Measurements from ENCODE around the gene FZR1.

The FZR1 gene

DNA sequence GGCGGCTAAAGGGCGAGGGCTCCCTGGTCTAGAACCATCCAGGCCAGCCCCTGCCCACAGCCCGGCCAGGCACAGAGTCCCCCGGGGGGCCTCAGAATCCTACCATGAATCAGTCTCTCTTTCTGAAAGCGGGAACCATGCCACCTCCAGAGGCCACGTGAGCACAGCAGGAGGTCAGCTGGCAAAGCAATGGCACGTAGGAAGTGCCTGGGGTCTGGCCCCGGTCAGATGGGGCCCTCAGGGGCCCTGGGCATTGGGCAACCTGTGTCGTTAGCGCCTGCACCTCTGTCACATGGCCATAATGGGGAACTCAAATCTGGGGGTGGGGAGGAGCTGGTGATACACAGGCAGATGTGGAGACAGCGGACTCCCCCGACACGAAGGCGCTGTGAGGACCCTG, 42.5 kb downstream of the FZR1 start:
- no peak overlapping the region for H2AK5ac ChIP-seq (ENCODE audit: low read length)
- WGBS (ENCODE audit: extremely low coverage, insufficient coverage, low lambda C conversion rate) = no CpG with 5 or more reads among the region's 14 CpGs

DNA sequence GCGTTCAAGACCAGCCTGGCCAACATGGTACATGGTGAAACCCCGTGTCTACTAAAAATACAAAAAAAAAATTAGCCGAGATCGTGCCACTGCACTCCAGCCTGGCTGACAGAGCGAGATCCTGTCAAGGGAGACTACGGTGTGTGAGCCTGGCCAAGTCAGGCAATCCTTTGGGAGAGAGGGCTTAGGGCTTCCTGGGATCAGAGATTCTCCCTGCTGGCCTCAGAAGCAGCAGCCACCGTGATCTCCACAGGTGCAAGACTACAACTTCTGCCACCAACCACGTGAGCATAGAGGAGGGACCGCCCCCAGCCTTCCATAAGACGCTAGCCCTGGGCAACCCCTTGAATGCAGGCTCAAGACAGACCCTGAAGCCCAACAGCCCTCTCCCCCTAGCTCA, 43.7 kb downstream of the FZR1 start:
- Histone ChIP-seq H3K56ac (ENCODE audit: low read length) (no peak overlapping the region), H3K4me2 (ENCODE audit: low read length) (no peak overlapping the region), H2BK15ac (replicated peaks; ENCODE audit: low read depth) (no peak overlapping the region), H3K79me1 (ENCODE audit: low read length) (no peaks in the 10 kb centered on the region), H3K23ac (ENCODE audit: low read length) (no peak overlapping the region), H3K27ac (ENCODE audit: low read depth, low read length) (no peak overlapping the region), H4K5ac (ENCODE audit: low read length) (no peak overlapping the region), H3K36me3 (ENCODE audit: control insufficient read depth, insufficient read depth, low read length) (peaks cover 3% of the 10 kb centered on the region), H4K8ac (ENCODE audit: low read depth, low read length) (no peak overlapping the region), H3K27me3 (ENCODE audit: insufficient read depth, low read length, poor library complexity) (no peaks in the 10 kb centered on the region), H3K4me1 (ENCODE audit: control insufficient read depth, low read depth, low read length) (no peaks in the 10 kb centered on the region), H2AK5ac (ENCODE audit: low read length) (no peak overlapping the region), H3K79me2 (ENCODE audit: control insufficient read depth, insufficient read depth, low read length) (no peaks in the 10 kb centered on the region), H3K4ac (ENCODE audit: low read depth, low read length) (no peak overlapping the region), H3K9ac (ENCODE audit: low read length) (no peak overlapping the region), H3K18ac (ENCODE audit: low read length) (no peak overlapping the region), H3K4me3 (ENCODE audit: low read length) (no peak overlapping the region), H2BK120ac (ENCODE audit: low read depth, low read length) (no peak overlapping the region), H2BK5ac (ENCODE audit: low read length) (no peak overlapping the region)
- WGBS (ENCODE audit: extremely low coverage, insufficient coverage, low lambda C conversion rate) = no CpG with 5 or more reads among the region's 10 CpGs
- no peak for DNase-seq

More for the DNA sequence above, 42.5 kb downstream of the FZR1 start:
- H2BK15ac ChIP-seq (replicated peaks; ENCODE audit: low read depth) = no peak overlapping the region
- no peak overlapping the region for H3K23ac ChIP-seq (ENCODE audit: low read length)
- no peak overlapping the region for H3K4me2 ChIP-seq (ENCODE audit: low read length)
- H3K27me3 ChIP-seq (ENCODE audit: insufficient read depth, low read length, poor library complexity) = no peaks in the 10 kb centered on the region
- peaks cover 3% of the 10 kb centered on the region for H3K36me3 ChIP-seq (ENCODE audit: control insufficient read depth, insufficient read depth, low read length)
- H3K4me1 ChIP-seq (ENCODE audit: control insufficient read depth, low read depth, low read length) = no peaks in the 10 kb centered on the region
- no peak overlapping the region for H4K5ac ChIP-seq (ENCODE audit: low read length)
- no peak overlapping the region for H3K18ac ChIP-seq (ENCODE audit: low read length)
- no peak overlapping the region for H3K4me3 ChIP-seq (ENCODE audit: low read length)
- no peak overlapping the region for H3K9ac ChIP-seq (ENCODE audit: low read length)
- no peak overlapping the region for H2BK5ac ChIP-seq (ENCODE audit: low read length)
- H3K79me2 ChIP-seq (ENCODE audit: control insufficient read depth, insufficient read depth, low read length) = no peaks in the 10 kb centered on the region
- no peak overlapping the region for H3K4ac ChIP-seq (ENCODE audit: low read depth, low read length)
- H3K79me1 ChIP-seq (ENCODE audit: low read length) = no peaks in the 10 kb centered on the region
- DNase-seq = no peak
- no peak overlapping the region for H3K27ac ChIP-seq (ENCODE audit: low read depth, low read length)
- no peak overlapping the region for H2BK120ac ChIP-seq (ENCODE audit: low read depth, low read length)
- no peak overlapping the region for H3K56ac ChIP-seq (ENCODE audit: low read length)
- no peak overlapping the region for H4K8ac ChIP-seq (ENCODE audit: low read depth, low read length)

DNA sequence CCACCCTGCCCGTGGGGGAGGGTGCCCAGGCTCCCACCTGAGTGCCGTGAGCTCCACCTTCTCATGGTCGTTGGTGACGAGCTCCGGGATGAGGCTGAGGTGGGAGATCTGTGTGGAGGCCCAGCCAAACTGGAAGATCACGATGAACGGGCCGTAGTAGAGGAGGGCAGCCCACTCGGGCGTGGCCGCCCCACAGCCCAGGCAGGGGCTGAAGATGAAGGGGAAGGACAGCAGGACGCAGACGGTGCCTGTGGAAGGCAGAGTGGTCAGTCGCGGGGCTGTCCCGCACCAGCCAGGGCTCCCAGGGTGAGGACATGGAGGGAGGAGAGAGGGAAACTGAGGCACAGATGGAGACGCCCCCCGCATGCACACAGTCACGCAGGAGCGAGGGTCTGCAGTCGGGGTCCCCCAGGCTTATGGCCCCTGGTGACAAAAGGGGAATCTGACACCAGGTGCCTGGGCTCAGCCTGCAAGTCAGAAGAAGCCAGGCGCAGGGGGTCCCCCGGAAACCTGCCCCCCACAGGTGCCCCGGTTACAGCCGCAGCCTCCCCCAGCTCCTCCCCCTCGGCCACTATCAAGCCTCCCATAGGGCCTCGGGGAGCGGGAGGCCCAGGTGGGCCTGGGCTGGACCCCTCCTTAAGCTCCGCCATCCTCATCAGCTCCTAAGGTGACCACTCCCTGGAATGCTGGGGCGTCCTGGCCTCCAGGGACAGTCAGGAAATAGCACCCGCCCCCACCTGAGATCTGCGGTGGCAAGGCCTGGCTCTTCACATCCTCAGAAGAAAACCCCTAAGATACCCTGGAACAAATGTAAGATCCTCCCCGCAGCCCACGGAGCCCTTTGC, 45.1 kb downstream of the FZR1 start:
- H3K18ac ChIP-seq (ENCODE audit: low read length) = no peak overlapping the region
- H3K9ac ChIP-seq (ENCODE audit: low read length) = no peak overlapping the region
- no peak overlapping the region for H3K4me3 ChIP-seq (ENCODE audit: low read length)
- no peak overlapping the region for H3K4me2 ChIP-seq (ENCODE audit: low read length)
- peaks cover 3% of the 10 kb centered on the region for H3K36me3 ChIP-seq (ENCODE audit: control insufficient read depth, insufficient read depth, low read length)
- no peak overlapping the region for H3K56ac ChIP-seq (ENCODE audit: low read length)
- H2BK15ac ChIP-seq (replicated peaks; ENCODE audit: low read depth) = no peak overlapping the region
- no peak overlapping the region for H2BK5ac ChIP-seq (ENCODE audit: low read length)
- H4K5ac ChIP-seq (ENCODE audit: low read length) = no peak overlapping the region
- no peak overlapping the region for H2BK120ac ChIP-seq (ENCODE audit: low read depth, low read length)
- H3K79me1 ChIP-seq (ENCODE audit: low read length) = peaks cover 2% of the 10 kb centered on the region
- no peak overlapping the region for H2AK5ac ChIP-seq (ENCODE audit: low read length)
- H3K79me2 ChIP-seq (ENCODE audit: control insufficient read depth, insufficient read depth, low read length) = no peaks in the 10 kb centered on the region
- no peak overlapping the region for H3K4ac ChIP-seq (ENCODE audit: low read depth, low read length)
- no CpG with 5 or more reads among the region's 34 CpGs for WGBS (ENCODE audit: extremely low coverage, insufficient coverage, low lambda C conversion rate)
- no peak for DNase-seq
- no peaks in the 10 kb centered on the region for H3K4me1 ChIP-seq (ENCODE audit: control insufficient read depth, low read depth, low read length)
- H3K23ac ChIP-seq (ENCODE audit: low read length) = no peak overlapping the region
- H4K8ac ChIP-seq (ENCODE audit: low read depth, low read length) = no peak overlapping the region
- no peak overlapping the region for H3K27ac ChIP-seq (ENCODE audit: low read depth, low read length)
- H3K27me3 ChIP-seq (ENCODE audit: insufficient read depth, low read length, poor library complexity) = no peaks in the 10 kb centered on the region

DNA sequence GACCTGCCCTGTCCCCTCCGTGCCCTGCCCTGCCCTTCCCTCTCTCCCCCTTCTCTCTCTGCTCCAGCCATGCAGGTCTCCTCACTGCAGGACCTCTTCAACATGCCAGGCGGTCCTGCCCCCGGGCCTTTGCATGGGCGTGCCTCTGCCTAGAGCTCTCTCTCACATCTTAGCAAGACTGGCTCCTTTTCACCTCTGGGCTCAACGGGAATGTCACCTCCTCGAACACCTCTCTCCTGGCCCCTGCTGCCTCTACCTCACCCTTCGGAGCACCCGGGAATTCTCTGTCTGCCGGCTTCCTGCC, 45.6 kb downstream of the FZR1 start:
- H3K18ac ChIP-seq (ENCODE audit: low read length) = no peak overlapping the region
- H2AK5ac ChIP-seq (ENCODE audit: low read length) = no peak overlapping the region
- H4K5ac ChIP-seq (ENCODE audit: low read length) = no peak overlapping the region
- WGBS (ENCODE audit: extremely low coverage, insufficient coverage, low lambda C conversion rate) = no CpG with 5 or more reads among the region's 9 CpGs
- no peaks in the 10 kb centered on the region for H3K79me2 ChIP-seq (ENCODE audit: control insufficient read depth, insufficient read depth, low read length)
- H3K9ac ChIP-seq (ENCODE audit: low read length) = no peak overlapping the region
- no peaks in the 10 kb centered on the region for H3K4me1 ChIP-seq (ENCODE audit: control insufficient read depth, low read depth, low read length)
- no peak overlapping the region for H2BK120ac ChIP-seq (ENCODE audit: low read depth, low read length)
- no peak overlapping the region for H2BK15ac ChIP-seq (replicated peaks; ENCODE audit: low read depth)
- H3K4me2 ChIP-seq (ENCODE audit: low read length) = no peak overlapping the region
- no peak overlapping the region for H3K27ac ChIP-seq (ENCODE audit: low read depth, low read length)
- no peak overlapping the region for H3K23ac ChIP-seq (ENCODE audit: low read length)
- no peak overlapping the region for H2BK5ac ChIP-seq (ENCODE audit: low read length)
- no peak for DNase-seq
- H3K27me3 ChIP-seq (ENCODE audit: insufficient read depth, low read length, poor library complexity) = no peaks in the 10 kb centered on the region
- peaks cover 6% of the 10 kb centered on the region for H3K79me1 ChIP-seq (ENCODE audit: low read length)
- H3K4me3 ChIP-seq (ENCODE audit: low read length) = no peak overlapping the region
- no peak overlapping the region for H4K8ac ChIP-seq (ENCODE audit: low read depth, low read length)
- no peak overlapping the region for H3K56ac ChIP-seq (ENCODE audit: low read length)
- H3K36me3 ChIP-seq (ENCODE audit: control insufficient read depth, insufficient read depth, low read length) = peaks cover 3% of the 10 kb centered on the region
- H3K4ac ChIP-seq (ENCODE audit: low read depth, low read length) = no peak overlapping the region

DNA sequence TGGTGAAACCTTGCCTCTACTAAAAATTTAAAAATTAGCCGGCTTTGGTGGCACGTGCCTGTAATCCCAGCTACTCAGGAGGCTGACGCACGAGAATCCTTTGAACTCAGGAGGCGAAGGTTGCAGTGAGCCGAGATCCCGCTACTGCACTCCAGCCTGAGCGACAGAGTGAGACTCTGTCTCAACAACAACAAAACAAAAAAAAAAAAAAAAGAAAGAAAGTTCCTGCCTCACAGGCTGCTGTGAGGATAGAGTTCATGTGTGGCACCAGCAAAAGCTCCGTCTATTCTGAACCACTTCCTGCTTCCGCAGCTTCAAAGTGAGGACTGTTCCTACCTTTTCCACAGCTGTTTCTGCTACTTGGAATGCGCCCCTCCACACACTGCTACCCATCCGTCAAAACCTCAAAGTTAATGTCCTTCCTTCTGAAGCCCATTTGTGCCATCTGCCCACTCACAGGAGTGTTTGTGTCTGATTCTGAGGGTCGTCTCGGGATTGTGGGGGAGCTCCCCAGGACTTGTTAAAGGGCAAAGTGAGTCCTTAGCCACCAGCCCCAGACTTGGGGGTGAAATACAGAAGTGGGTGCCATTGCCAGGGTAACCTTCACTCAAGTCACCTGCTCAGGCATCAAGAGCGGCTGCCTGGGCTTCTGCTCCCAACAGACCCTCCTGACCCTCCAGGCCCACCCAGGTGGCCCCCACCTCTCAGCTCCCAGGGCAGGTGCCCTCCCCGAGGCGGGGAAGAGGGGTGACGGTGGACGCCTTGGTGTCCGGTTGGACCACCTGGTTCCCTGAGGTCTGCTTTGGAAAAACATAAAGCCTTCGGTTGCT, 48.4 kb downstream of the FZR1 start:
- WGBS (ENCODE audit: extremely low coverage, insufficient coverage, low lambda C conversion rate) = no CpG with 5 or more reads among the region's 21 CpGs

More for the DNA sequence above, 48.4 kb downstream of the FZR1 start:
- Histone ChIP-seq H3K23ac (ENCODE audit: low read length) (no peak overlapping the region), H4K8ac (ENCODE audit: low read depth, low read length) (no peak overlapping the region), H2BK120ac (ENCODE audit: low read depth, low read length) (no peak overlapping the region), H3K4me2 (ENCODE audit: low read length) (no peak overlapping the region), H2AK5ac (ENCODE audit: low read length) (no peak overlapping the region), H2BK15ac (replicated peaks; ENCODE audit: low read depth) (no peak overlapping the region), H3K27me3 (ENCODE audit: insufficient read depth, low read length, poor library complexity) (no peaks in the 10 kb centered on the region), H3K79me1 (ENCODE audit: low read length) (peaks cover 6% of the 10 kb centered on the region), H4K5ac (ENCODE audit: low read length) (no peak overlapping the region), H3K79me2 (ENCODE audit: control insufficient read depth, insufficient read depth, low read length) (no peaks in the 10 kb centered on the region), H3K4ac (ENCODE audit: low read depth, low read length) (no peak overlapping the region), H3K4me1 (ENCODE audit: control insufficient read depth, low read depth, low read length) (no peaks in the 10 kb centered on the region), H3K27ac (ENCODE audit: low read depth, low read length) (no peak overlapping the region), H2BK5ac (ENCODE audit: low read length) (no peak overlapping the region), H3K9ac (ENCODE audit: low read length) (no peak overlapping the region), H3K56ac (ENCODE audit: low read length) (no peak overlapping the region), H3K18ac (ENCODE audit: low read length) (no peak overlapping the region), H3K36me3 (ENCODE audit: control insufficient read depth, insufficient read depth, low read length) (no peaks in the 10 kb centered on the region), H3K4me3 (ENCODE audit: low read length) (no peak overlapping the region)
- no peak for DNase-seq

Measured in mesendoderm (in vitro differentiated cells).